Gastrocnemius medialis (tissue), 4 donors: ENCODE results near the gene TRDN. TPM values are rescaled to one million over a fixed set of nuclear protein-coding genes. Genes with fewer than 3 reads are reported as not detected.

Experiments
- ATAC-seq, 2 donors: fragments of 150-250 bp; one replicate each; pipeline ENCODE4 v1.9.1; 2016
- DNase-seq, 2 donors: peaks; one replicate each; pipeline ENCODE4 v3.0.0-alpha.2; 2019
- H3K27ac ChIP-seq, 4 donors: fragments of 200-600 bp; sonication (generic); 1 replicate in 1 of 4; 2 replicates in 3 of 4; pipeline ENCODE4 v1.5.1; 2016 to 2018; ENCODE audit warnings: mild to moderate bottlenecking in 2 of 4, moderate library complexity in 1 of 4
- H3K27me3 ChIP-seq, 3 donors: fragments of 200-600 bp; sonication (generic) in 2 of 3; 1 replicate in 1 of 3; 2 replicates in 2 of 3; pipeline versions ENCODE4 v1.5.1 to v1.6.0; 2016 to 2019; ENCODE audit warnings: mild to moderate bottlenecking in 1 of 3, moderate library complexity in 1 of 3
- H3K36me3 ChIP-seq, 2 donors: fragments of 200-600 bp; sonication (generic) in 1 of 2; one replicate each; pipeline ENCODE4 v1.5.1; 2017 to 2018
- H3K4me1 ChIP-seq, 2 donors: fragments of 200-600 bp; sonication (generic) in 1 of 2; one replicate each; pipeline ENCODE4 v1.5.1; 2016 to 2017; ENCODE audit warnings: mild to moderate bottlenecking in 2 of 2
- H3K4me3 ChIP-seq, 4 donors: fragments of 200-600 bp; sonication (generic) in 3 of 4; 1 replicate in 1 of 4; 2 replicates in 3 of 4; pipeline ENCODE4 v1.5.1; 2016 to 2019; ENCODE audit warnings: mild to moderate bottlenecking in 2 of 4
- H3K9me3 ChIP-seq, 3 donors: fragments of 200-600 bp; sonication (generic) in 2 of 3; 1 replicate in 1 of 3; 2 replicates in 2 of 3; pipeline ENCODE4 v1.5.1; 2016 to 2019
- POLR2A ChIP-seq, 2 donors: fragments of 450-650 bp; IDR thresholded peaks; one replicate each; pipeline ENCODE4 v1.6.1; 2017; ENCODE audit warnings: antibody characterized with exemption in 2 of 2, mild to moderate bottlenecking in 2 of 2, moderate library complexity in 2 of 2
- in situ Hi-C, 4 donors: fragments of 200-750 bp; cut with MboI; loops; one replicate each; pipeline versions ENCODE4 v1.15.0 to v1.8.0; 2017; ENCODE audit warnings: low sequenced_read_pairs in 4 of 4
- intact Hi-C: fragments of 100-400 bp; cut with DNase I; formaldehyde crosslinking; loops from one replicate; pipeline ENCODE4 v1.15.1; 2023; ENCODE audit warnings: low total_unique reads
- total RNA-seq, 4 donors: library from RNA; depleted of rRNA; stranded (reverse); fragments of >200 nt; gene quantifications; one replicate each; pipeline versions ENCODE4 v1.1.0 to v1.2.3, GENCODE V29; 2016
- TF ChIP-seq, protein P1 (sequence below), 5 experiments: fragments of 450-650 bp in 3 of 5; fragments of 200-600 bp in 2 of 5; sonication (generic) in 2 of 5; IDR thresholded peaks in 4 of 5; conservative IDR thresholded peaks in 1 of 5; 1 replicate in 4 of 5; 2 replicates in 1 of 5; pipeline ENCODE4 v1.5.1; 2016 to 2019; ENCODE audit warnings: antibody characterized with exemption in 5 of 5, mild to moderate bottlenecking in 3 of 5, moderate library complexity in 3 of 5

Gene TRDN
- total RNA-seq, 4 donors from 2014 or later: 190 to 628 (median 296) TPM

DNA sequence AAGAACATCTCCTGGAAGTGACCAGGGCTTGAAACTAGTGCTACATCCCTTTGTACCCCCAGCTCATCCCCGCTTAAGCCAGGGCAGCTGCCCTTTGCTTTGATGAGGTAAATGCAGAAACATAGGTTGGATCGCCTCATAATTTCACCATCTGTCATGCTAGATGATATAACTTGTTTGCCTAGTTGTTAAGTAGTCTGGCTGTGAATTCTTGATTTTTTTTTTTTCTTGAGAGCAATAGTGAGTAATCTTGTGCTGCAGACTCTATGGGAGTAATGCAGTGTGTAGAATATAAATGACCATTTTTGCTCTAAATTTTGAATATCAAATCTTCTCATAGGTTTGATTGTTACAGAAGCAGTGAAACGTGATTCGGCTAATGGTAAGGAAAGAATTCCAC lies 4.1 kb downstream of the TRDN start:
- Histone ChIP-seq H3K4me1 (peaks cover 20 to 37% of the 10 kb centered on the region in 2 donors), H3K4me3 (peak overlapping the region; percentile 44 to 62 (median 54)), H3K36me3 (no peaks in the 10 kb centered on the region), H3K9me3 (no peaks in the 10 kb centered on the region), H3K27ac (peak overlapping the region; percentile 89 to 97 (median 92)), H3K27me3 (no peaks in the 10 kb centered on the region)
- in situ Hi-C loops: no loop called here
- DNase-seq: no peak
- intact Hi-C loops: no loop called here
- no peak for ATAC-seq
- TF ChIP-seq, protein P1, sequence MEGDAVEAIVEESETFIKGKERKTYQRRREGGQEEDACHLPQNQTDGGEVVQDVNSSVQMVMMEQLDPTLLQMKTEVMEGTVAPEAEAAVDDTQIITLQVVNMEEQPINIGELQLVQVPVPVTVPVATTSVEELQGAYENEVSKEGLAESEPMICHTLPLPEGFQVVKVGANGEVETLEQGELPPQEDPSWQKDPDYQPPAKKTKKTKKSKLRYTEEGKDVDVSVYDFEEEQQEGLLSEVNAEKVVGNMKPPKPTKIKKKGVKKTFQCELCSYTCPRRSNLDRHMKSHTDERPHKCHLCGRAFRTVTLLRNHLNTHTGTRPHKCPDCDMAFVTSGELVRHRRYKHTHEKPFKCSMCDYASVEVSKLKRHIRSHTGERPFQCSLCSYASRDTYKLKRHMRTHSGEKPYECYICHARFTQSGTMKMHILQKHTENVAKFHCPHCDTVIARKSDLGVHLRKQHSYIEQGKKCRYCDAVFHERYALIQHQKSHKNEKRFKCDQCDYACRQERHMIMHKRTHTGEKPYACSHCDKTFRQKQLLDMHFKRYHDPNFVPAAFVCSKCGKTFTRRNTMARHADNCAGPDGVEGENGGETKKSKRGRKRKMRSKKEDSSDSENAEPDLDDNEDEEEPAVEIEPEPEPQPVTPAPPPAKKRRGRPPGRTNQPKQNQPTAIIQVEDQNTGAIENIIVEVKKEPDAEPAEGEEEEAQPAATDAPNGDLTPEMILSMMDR (IDR thresholded peaks at IDR 0.05 in 4 of 5, conservative IDR thresholded peaks at IDR 0.05 in 1 of 5): no peak
- no peak for TF ChIP-seq POLR2A (IDR thresholded peaks at IDR 0.05)

DNA sequence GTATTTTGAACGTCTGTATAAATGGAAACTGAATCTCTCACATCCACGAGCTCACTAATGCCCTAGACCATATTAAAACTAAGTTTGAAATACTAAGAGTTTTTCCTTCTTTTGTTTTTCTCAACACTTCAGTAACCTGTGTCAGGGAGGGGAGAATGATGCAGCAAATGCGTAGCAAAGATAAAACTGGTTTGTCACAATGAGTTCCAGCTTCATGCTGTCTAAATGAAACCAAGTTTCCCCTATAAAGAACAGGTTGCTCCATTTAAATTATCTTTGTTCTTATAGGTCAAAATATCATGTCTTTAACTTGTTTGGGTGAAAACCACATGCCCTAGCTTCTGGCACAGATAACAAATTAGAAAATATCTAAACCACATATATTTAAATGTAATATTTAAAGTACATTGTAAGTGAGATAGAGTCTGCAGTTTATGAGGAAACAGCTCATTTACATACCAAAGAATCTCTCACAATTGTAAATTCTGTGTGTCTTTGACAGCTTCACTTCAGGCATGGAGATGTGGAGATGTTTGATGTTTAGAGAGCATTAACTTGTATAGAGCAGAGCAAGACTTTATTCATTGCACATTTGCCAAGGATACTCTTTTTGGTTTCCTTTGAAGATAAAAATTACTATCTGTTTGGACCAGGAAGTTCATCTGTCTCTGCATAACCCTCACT lies 7.3 kb downstream of the TRDN start:
- ATAC-seq: peak in 1 of 2 donors; percentile 45
- in situ Hi-C loops: no loop called here
- H3K27me3 ChIP-seq: no peaks in the 10 kb centered on the region
- peaks cover 38 to 58% of the 10 kb centered on the region in 2 donors for H3K4me1 ChIP-seq
- H3K9me3 ChIP-seq: no peaks in the 10 kb centered on the region
- H3K36me3 ChIP-seq: no peaks in the 10 kb centered on the region
- H3K27ac ChIP-seq: peak overlapping the region; percentile 89 to 97 (median 92)
- intact Hi-C loops: no loop called here
- no peak for DNase-seq
- peak overlapping the region; percentile 44 to 62 (median 54) for H3K4me3 ChIP-seq
- TF ChIP-seq, protein P1 (IDR thresholded peaks at IDR 0.05 in 4 of 5, conservative IDR thresholded peaks at IDR 0.05 in 1 of 5): no peak
- TF ChIP-seq POLR2A (IDR thresholded peaks at IDR 0.05): no peak

DNA sequence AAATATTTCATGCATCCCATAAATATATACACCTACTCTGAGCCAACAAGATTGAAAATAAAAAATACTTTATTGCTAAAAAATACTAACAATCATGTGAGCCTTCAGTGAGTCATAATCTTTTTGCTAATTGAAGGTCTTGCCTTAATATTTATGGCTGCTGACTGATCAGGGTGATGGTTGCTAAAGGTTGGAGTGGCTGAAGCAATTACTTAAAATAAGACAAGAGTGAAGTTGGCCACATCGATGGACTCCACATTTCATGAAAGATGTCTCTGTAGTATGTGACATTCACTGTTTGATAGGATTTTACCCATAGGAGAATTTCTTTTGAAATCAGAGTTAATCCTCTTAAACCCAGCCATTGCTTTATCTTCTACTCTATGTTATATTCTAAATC lies 11.1 kb downstream of the TRDN start:
- Histone ChIP-seq H3K4me3 (no peak overlapping the region), H3K4me1 (peaks cover 44 to 58% of the 10 kb centered on the region in 2 donors), H3K36me3 (no peaks in the 10 kb centered on the region), H3K27ac (peak overlapping the region; percentile 81 to 97 (median 92)), H3K27me3 (no peaks in the 10 kb centered on the region), H3K9me3 (no peaks in the 10 kb centered on the region)
- intact Hi-C loops: no loop called here
- TF ChIP-seq, protein P1 (IDR thresholded peaks at IDR 0.05 in 4 of 5, conservative IDR thresholded peaks at IDR 0.05 in 1 of 5): no peak
- no peak for TF ChIP-seq POLR2A (IDR thresholded peaks at IDR 0.05)
- DNase-seq: no peak
- ATAC-seq: no peak
- in situ Hi-C loops: no loop called here

DNA sequence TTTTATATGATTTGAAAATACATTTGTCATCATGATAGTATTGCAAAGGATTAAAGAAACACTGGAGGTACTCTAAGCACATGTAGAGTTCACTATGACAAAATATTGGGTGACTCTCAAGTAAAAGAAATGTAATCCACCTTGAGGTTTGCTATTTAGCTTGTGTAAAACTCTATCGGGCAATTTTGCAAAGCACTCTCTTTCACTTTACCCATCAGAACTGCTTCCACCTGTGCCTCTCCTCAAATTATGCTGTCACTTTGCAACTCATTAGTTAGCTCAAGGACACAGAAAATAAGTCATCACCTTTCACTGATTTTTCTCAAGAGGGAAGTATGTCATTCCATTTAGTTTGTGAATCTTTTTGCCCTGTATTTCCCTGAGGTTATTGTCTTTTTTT lies 14.0 kb downstream of the TRDN start:
- peak; percentile 58 to 81 for ATAC-seq
- Histone ChIP-seq H3K36me3 (no peaks in the 10 kb centered on the region), H3K27ac (peak overlapping the region; percentile 81 to 97 (median 92)), H3K4me1 (peaks cover 42 to 72% of the 10 kb centered on the region in 2 donors), H3K27me3 (no peaks in the 10 kb centered on the region), H3K9me3 (no peaks in the 10 kb centered on the region), H3K4me3 (peak overlapping the region in 3 of 4 donors; percentile 10 to 16 (median 12))
- in situ Hi-C loops (no loop called here), intact Hi-C loops (no loop called here)
- TF ChIP-seq, protein P1 (IDR thresholded peaks at IDR 0.05 in 4 of 5, conservative IDR thresholded peaks at IDR 0.05 in 1 of 5): no peak
- TF ChIP-seq POLR2A (IDR thresholded peaks at IDR 0.05): no peak
- DNase-seq: no peak
